ENCODE results near the gene MAPK8IP2.

The MAPK8IP2 gene

GRCh38 chr22:50575426-50575941 is 25.1 kb upstream of the MAPK8IP2 start:
- no peak for TF ChIP-seq CTCF (IDR thresholded peaks at IDR 0.05; ENCODE audit: extremely low read depth, missing control alignments)
- no peak for DNase-seq (ENCODE audit: low spot score)

DNA sequence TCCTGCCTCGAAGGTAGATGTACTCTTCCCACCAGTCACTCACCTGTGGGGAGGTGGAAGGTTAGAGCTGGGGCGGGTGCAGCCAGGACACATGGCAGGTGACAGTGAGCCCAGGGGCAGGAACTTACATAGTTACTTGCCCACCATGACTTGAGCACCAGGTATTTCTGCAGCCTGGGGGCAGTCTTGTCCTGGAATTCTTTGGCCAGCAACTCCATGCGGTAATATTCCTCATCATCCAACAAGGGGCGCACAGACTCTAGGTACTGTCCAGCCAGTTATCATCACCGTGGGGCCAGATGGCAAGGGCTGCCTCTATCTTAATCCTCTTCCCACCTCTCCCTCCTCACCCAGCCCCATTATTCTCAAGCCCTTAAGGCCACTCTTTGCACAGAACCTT is 24.5 kb upstream of the MAPK8IP2 start:
- no peak for DNase-seq (ENCODE audit: low spot score)
- TF ChIP-seq CTCF (IDR thresholded peaks at IDR 0.05; ENCODE audit: extremely low read depth, missing control alignments), result no peak

DNA sequence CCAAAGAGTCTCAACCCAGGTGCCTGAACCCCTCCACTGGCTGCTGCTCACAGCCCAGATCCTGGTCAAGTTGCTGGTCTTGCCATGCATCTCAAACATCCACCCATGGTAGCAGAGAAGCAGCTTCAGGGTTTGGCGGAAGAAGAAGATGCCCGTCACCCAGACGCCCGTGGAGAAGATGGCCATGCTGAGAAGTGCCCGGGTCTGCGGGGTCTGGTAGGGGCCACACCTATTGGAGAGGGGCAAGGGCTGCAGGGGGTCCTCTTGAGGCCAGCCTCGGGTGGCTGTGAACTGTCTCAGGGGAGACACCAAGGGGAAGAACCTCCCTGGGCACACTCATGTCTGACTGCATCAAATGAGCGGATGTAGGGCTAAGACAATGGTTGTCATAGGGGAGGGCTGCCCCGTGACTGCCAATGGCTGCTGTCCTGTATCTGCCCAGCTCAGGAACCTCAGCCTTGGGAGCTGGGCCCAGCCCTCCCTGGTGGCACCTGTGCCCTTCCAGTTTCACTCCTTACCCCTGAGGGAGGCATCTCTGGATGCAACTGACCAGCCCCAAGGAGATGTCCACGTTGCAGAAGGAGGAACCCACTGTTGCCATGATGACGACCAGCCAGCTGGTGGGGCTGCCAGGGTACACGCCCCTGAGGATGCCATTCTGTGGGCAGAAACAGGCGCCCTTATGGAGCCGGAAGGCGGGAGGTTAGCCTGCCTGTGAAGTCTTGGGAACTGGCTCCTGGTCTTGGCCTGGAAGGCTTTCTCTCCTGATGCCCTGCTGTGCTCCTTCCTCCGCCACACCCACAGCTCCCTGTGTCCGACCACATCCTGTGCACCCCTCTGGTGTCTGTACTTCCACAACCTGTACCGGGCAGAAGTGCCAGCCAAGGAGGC is 23.5 kb upstream of the MAPK8IP2 start:
- TF ChIP-seq CTCF (IDR thresholded peaks at IDR 0.05; ENCODE audit: extremely low read depth, missing control alignments), result no peak
- DNase-seq (ENCODE audit: low spot score), result no peak

DNA sequence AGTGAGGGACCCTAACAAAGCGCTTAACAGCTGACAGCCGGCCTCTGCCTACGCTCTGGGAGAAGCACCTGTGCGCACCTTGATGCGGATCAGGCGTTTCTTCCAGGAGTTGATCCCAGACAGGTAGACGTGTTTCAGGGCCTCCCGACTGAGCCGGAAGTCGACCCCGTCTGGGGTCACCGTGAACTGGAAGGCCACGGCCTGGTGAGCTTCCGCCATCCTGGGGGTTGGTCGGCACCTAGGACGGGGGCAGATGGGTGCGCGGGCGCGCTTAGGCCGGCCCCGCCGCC is 23.0 kb upstream of the MAPK8IP2 start:
- no peak for DNase-seq (ENCODE audit: low spot score)
- TF ChIP-seq CTCF (IDR thresholded peaks at IDR 0.05; ENCODE audit: extremely low read depth, missing control alignments), result no peak

DNA sequence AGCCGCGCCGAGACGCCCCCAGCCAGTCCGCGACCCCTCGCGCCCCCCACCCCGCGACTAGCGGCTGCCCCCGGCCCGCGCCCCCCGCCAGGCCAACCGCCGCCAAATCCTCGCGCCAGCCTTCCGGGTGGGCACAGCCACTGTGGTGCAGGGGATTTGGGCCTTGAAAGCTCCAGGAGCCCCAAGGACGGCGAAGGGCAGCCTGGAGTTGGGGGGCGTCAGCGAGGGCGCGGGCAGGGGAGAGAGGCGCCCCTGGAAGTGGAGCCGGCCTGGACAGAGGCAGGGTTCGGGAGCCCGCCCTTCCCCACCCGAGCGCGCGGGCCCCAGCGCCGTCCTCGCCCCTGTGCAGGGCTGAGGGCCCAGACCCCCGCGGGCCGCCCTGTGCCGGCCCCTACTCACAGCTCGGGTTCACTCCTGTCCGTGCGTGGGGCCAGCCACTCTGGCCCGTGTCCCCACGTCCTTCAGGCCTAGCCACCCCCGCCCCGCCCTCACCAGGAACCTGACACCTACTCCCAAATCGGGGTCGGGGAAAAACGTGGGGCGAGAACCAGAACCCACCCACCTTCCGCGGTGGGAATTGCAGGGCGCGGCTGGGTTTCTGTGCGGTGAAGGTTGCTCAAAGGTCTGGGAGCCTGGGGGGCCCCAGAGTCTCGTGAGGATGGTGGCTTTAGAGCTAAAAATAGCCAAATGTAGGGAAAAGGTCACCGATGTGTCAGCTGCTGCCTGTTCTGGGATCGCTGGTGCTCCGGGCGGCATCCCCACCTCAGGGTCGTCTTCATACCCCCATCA is 22.4 kb upstream of the MAPK8IP2 start, which contains the start of gene CPT1B:
Gene CPT1B (minus strand): TSS at position 441 of the 789 bp plus-strand sequence. CDS start 512 bp downstream, outside the sequence.
- DNase-seq (ENCODE audit: low spot score), result peak; percentile 30
- no peak for TF ChIP-seq CTCF (IDR thresholded peaks at IDR 0.05; ENCODE audit: extremely low read depth, missing control alignments)

- peak; percentile 21 for DNase-seq (ENCODE audit: low spot score)
- TF ChIP-seq CTCF (IDR thresholded peaks at IDR 0.05; ENCODE audit: extremely low read depth, missing control alignments), result no peak
These were observed 21.8 kb upstream of the MAPK8IP2 start for GRCh38 chr22:50578776-50579310.

DNA sequence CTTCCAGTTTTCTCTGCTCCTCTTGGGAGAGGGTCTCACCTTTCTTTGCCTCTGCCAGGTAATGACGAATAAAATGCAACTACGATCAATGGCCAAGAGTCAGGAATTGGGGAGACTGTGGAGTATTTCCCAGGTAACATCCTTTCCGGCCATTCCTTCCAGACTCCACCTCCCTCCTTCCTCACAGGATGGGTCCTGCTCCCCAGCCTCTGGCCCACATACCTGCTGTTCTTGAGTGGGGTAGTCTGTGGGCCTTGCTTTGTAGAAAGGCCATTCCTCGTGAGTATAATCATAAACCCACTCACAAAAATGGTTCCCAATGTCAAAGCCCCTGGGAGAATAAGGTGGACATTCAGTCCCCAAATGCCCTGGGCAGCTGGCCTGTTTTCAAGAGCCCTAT is 20.8 kb upstream of the MAPK8IP2 start:
- no peak for DNase-seq (ENCODE audit: low spot score)
- TF ChIP-seq CTCF (IDR thresholded peaks at IDR 0.05; ENCODE audit: extremely low read depth, missing control alignments), result no peak
